ENCODE measurements around the gene FRZB. TPM values are rescaled to one million over a fixed set of nuclear protein-coding genes. Genes with fewer than 3 reads are reported as not detected.

FRZB gene
- total and polyA plus RNA-seq, 2 of the 13 experiments (the other 11 are each of a cell fraction or from before 2014, with no cell fraction given), result 0.04 to 1.2 TPM

DNA sequence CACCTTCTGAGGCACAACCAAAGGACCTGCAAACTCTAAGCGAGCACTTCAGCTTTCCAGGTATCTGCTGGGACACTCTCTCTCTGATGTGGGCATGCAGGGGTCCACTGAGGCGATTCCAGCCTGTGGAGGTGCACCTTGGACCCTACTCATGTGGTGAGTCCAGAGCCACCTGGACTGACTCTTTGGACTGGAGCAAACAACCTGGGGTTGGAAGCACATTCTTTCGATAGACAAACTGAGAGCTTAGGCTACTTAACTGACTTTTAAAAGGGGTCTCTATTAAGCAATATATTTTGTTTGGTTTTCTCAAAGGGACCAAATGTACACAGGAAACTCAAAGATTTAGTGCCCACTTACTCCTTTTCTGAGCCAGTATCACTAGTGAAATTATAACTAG is 51.6 kb downstream of the FRZB start (continued):
- TF ChIP-seq ZNF331 (CRISPR knock-in tag; IDR thresholded peaks at IDR 0.05), result 0 out of 2 replicates have a peak, but pooled peaks have one; percentile 62
- TF ChIP-seq, protein P1, sequence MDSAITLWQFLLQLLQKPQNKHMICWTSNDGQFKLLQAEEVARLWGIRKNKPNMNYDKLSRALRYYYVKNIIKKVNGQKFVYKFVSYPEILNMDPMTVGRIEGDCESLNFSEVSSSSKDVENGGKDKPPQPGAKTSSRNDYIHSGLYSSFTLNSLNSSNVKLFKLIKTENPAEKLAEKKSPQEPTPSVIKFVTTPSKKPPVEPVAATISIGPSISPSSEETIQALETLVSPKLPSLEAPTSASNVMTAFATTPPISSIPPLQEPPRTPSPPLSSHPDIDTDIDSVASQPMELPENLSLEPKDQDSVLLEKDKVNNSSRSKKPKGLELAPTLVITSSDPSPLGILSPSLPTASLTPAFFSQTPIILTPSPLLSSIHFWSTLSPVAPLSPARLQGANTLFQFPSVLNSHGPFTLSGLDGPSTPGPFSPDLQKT (CRISPR knock-in tag; IDR thresholded peaks at IDR 0.05; ENCODE audit: borderline replicate concordance), result no peak
- no peak for TF ChIP-seq KLF9 (CRISPR knock-in tag; IDR thresholded peaks at IDR 0.05; ENCODE audit: low read depth)
- TF ChIP-seq SP1 (IDR thresholded peaks at IDR 0.05), result no peak
- no peak for TF ChIP-seq SP1 (CRISPR knock-in tag; IDR thresholded peaks at IDR 0.05)
- TF ChIP-seq ZNF562 (CRISPR knock-in tag; IDR thresholded peaks at IDR 0.05; ENCODE audit: borderline replicate concordance), result no peak
- TF ChIP-seq, protein P2, sequence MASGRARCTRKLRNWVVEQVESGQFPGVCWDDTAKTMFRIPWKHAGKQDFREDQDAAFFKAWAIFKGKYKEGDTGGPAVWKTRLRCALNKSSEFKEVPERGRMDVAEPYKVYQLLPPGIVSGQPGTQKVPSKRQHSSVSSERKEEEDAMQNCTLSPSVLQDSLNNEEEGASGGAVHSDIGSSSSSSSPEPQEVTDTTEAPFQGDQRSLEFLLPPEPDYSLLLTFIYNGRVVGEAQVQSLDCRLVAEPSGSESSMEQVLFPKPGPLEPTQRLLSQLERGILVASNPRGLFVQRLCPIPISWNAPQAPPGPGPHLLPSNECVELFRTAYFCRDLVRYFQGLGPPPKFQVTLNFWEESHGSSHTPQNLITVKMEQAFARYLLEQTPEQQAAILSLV (CRISPR knock-in tag; IDR thresholded peaks at IDR 0.05; ENCODE audit: borderline replicate concordance), result no peak
- TF ChIP-seq, protein P3, sequence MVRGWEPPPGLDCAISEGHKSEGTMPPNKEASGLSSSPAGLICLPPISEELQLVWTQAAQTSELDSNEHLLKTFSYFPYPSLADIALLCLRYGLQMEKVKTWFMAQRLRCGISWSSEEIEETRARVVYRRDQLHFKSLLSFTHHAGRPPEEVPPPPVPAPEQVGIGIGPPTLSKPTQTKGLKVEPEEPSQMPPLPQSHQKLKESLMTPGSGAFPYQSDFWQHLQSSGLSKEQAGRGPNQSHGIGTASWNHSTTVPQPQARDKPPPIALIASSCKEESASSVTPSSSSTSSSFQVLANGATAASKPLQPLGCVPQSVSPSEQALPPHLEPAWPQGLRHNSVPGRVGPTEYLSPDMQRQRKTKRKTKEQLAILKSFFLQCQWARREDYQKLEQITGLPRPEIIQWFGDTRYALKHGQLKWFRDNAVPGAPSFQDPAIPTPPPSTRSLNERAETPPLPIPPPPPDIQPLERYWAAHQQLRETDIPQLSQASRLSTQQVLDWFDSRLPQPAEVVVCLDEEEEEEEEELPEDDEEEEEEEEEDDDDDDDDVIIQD (CRISPR knock-in tag; IDR thresholded peaks at IDR 0.05; ENCODE audit: low read depth), result 0 out of 2 replicates have a peak, but pooled peaks have one; percentile 35
- TF ChIP-seq, protein P4, sequence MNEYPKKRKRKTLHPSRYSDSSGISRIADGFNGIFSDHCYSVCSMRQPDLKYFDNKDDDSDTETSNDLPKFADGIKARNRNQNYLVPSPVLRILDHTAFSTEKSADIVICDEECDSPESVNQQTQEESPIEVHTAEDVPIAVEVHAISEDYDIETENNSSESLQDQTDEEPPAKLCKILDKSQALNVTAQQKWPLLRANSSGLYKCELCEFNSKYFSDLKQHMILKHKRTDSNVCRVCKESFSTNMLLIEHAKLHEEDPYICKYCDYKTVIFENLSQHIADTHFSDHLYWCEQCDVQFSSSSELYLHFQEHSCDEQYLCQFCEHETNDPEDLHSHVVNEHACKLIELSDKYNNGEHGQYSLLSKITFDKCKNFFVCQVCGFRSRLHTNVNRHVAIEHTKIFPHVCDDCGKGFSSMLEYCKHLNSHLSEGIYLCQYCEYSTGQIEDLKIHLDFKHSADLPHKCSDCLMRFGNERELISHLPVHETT (CRISPR knock-in tag; conservative IDR thresholded peaks at IDR 0.05), result no peak
- TF ChIP-seq, protein P5, sequence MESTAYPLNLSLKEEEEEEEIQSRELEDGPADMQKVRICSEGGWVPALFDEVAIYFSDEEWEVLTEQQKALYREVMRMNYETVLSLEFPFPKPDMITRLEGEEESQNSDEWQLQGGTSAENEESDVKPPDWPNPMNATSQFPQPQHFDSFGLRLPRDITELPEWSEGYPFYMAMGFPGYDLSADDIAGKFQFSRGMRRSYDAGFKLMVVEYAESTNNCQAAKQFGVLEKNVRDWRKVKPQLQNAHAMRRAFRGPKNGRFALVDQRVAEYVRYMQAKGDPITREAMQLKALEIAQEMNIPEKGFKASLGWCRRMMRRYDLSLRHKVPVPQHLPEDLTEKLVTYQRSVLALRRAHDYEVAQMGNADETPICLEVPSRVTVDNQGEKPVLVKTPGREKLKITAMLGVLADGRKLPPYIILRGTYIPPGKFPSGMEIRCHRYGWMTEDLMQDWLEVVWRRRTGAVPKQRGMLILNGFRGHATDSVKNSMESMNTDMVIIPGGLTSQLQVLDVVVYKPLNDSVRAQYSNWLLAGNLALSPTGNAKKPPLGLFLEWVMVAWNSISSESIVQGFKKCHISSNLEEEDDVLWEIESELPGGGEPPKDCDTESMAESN (CRISPR knock-in tag; conservative IDR thresholded peaks at IDR 0.05), result no peak
- TF ChIP-seq ATRX (CRISPR knock-in tag; IDR thresholded peaks at IDR 0.05; ENCODE audit: borderline replicate concordance), result no peak
- no peak for TF ChIP-seq FOXJ3 (CRISPR knock-in tag; IDR thresholded peaks at IDR 0.05; ENCODE audit: borderline replicate concordance)
- no peak for TF ChIP-seq ZNF776 (CRISPR knock-in tag; IDR thresholded peaks at IDR 0.05)
- no peak for TF ChIP-seq GTF2F1 (IDR thresholded peaks at IDR 0.05; ENCODE audit: low read length)
- no peak for TF ChIP-seq MBNL3 (CRISPR knock-in tag; conservative IDR thresholded peaks at IDR 0.05)
- TF ChIP-seq, protein P6, sequence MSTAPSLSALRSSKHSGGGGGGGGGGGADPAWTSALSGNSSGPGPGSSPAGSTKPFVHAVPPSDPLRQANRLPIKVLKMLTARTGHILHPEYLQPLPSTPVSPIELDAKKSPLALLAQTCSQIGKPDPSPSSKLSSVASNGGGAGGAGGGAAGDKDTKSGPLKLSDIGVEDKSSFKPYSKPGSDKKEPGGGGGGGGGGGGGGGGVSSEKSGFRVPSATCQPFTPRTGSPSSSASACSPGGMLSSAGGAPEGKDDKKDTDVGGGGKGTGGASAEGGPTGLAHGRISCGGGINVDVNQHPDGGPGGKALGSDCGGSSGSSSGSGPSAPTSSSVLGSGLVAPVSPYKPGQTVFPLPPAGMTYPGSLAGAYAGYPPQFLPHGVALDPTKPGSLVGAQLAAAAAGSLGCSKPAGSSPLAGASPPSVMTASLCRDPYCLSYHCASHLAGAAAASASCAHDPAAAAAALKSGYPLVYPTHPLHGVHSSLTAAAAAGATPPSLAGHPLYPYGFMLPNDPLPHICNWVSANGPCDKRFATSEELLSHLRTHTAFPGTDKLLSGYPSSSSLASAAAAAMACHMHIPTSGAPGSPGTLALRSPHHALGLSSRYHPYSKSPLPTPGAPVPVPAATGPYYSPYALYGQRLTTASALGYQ (CRISPR knock-in tag; IDR thresholded peaks at IDR 0.05), result no peak
- TF ChIP-seq NFE2L1 (CRISPR knock-in tag; IDR thresholded peaks at IDR 0.05; ENCODE audit: borderline replicate concordance), result no peak
- TF ChIP-seq ESRRA (CRISPR knock-in tag; IDR thresholded peaks at IDR 0.05; ENCODE audit: low read depth), result no peak; the same call in 1 of the 2 replicates
- TF ChIP-seq, protein P7, sequence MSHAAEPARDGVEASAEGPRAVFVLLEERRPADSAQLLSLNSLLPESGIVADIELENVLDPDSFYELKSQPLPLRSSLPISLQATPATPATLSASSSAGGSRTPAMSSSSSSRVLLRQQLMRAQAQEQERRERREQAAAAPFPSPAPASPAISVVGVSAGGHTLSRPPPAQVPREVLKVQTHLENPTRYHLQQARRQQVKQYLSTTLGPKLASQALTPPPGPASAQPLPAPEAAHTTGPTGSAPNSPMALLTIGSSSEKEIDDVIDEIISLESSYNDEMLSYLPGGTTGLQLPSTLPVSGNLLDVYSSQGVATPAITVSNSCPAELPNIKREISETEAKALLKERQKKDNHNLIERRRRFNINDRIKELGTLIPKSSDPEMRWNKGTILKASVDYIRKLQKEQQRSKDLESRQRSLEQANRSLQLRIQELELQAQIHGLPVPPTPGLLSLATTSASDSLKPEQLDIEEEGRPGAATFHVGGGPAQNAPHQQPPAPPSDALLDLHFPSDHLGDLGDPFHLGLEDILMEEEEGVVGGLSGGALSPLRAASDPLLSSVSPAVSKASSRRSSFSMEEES (CRISPR knock-in tag; IDR thresholded peaks at IDR 0.05), result peak; percentile 62; the same call in 1 of the 2 replicates
- peak; percentile 73; the same call in 1 of the 2 replicates for TF ChIP-seq ZBTB7A (CRISPR knock-in tag; IDR thresholded peaks at IDR 0.05)
- peak; percentile 27; the same call in 1 of the 2 replicates for TF ChIP-seq MYC (CRISPR knock-in tag; IDR thresholded peaks at IDR 0.05; ENCODE audit: borderline replicate concordance)

Data from HepG2 (cell line).